ENCODE measurements around the gene MDN1.

DNA sequence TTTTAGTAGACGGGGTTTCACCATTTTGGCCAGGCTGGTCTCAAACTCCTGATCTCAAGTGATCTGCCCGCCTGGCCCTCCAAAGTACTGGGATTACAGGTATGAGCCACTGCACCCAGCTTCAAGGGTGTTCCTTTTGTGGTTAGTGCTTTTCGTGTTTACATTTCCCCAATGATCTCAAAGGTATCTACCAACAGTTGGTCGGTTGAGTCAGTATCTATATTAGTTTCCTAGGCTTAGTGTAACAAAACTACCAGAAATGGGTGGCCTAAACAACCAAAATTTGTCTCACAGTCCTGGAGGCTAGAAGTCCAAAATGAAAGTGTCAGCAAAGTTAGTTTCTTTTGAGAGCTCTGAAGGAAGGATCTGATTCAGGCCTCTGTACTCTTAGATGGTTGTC lies 40.1 kb upstream of the MDN1 start:
- TF ChIP-seq, protein P1, sequence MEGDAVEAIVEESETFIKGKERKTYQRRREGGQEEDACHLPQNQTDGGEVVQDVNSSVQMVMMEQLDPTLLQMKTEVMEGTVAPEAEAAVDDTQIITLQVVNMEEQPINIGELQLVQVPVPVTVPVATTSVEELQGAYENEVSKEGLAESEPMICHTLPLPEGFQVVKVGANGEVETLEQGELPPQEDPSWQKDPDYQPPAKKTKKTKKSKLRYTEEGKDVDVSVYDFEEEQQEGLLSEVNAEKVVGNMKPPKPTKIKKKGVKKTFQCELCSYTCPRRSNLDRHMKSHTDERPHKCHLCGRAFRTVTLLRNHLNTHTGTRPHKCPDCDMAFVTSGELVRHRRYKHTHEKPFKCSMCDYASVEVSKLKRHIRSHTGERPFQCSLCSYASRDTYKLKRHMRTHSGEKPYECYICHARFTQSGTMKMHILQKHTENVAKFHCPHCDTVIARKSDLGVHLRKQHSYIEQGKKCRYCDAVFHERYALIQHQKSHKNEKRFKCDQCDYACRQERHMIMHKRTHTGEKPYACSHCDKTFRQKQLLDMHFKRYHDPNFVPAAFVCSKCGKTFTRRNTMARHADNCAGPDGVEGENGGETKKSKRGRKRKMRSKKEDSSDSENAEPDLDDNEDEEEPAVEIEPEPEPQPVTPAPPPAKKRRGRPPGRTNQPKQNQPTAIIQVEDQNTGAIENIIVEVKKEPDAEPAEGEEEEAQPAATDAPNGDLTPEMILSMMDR (IDR thresholded peaks at IDR 0.05) = no peak
- TF ChIP-seq POLR2A (IDR thresholded peaks at IDR 0.05) = no peak
